Neural cell (in vitro differentiated cells): ENCODE results near the gene RNASEH2C. TPM values are rescaled to one million over a fixed set of nuclear protein-coding genes. Genes with fewer than 3 reads are reported as not detected.

Experiments used
- H2AFZ ChIP-seq: fragments of 200-600, 300-800 bp; sonication (generic), shearing (Covaris generic); 2 replicates; pipeline ENCODE4 v1.6.0; 2014; ENCODE audit warnings: low read depth, mild to moderate bottlenecking, antibody characterized with exemption, low read length, moderate library complexity
- H3F3A ChIP-seq: fragments of 200-600 bp; shearing (Covaris generic); 2 replicates; pipeline ENCODE4 v1.6.1; 2016; ENCODE audit warnings: mild to moderate bottlenecking, moderate library complexity, mixed read lengths, antibody characterized with exemption, low read length; ENCODE audit not compliant: insufficient read depth, poor library complexity, severe bottlenecking
- H3K27ac ChIP-seq: fragments of 200-600, 300-800 bp; sonication (generic), shearing (Covaris generic); 2 replicates; pipeline ENCODE4 v1.5.1; 2014; ENCODE audit warnings: mild to moderate bottlenecking, low read length, moderate library complexity
- H3K27me3 ChIP-seq: fragments of 300-800, 200-600 bp; sonication (generic), shearing (Covaris generic); 2 replicates; pipeline ENCODE4 v1.6.0; 2014; ENCODE audit warnings: mild to moderate bottlenecking, low read depth, low read length, moderate library complexity; ENCODE audit not compliant: insufficient read depth
- H3K36me3 ChIP-seq: fragments of 300-800, 200-600 bp; sonication (generic), shearing (Covaris generic); 2 replicates; pipeline ENCODE4 v1.5.1; 2014; ENCODE audit warnings: mild to moderate bottlenecking, antibody characterized with exemption, low read length, moderate library complexity; ENCODE audit not compliant: insufficient read depth
- H3K4me2 ChIP-seq: fragments of 300-800, 200-600 bp; sonication (generic), shearing (Covaris generic); 2 replicates; pipeline ENCODE4 v1.6.0; 2014; ENCODE audit warnings: mild to moderate bottlenecking, low read length
- H3K4me3 ChIP-seq: fragments of 300-800, 200-600 bp; sonication (generic), shearing (Covaris generic); 2 replicates; pipeline ENCODE4 v1.5.1; 2014; ENCODE audit warnings: mild to moderate bottlenecking, low read length, moderate library complexity
- H3K79me2 ChIP-seq: fragments of 200-600 bp; shearing (Covaris generic); replicated peaks from 2 replicates; pipeline ENCODE4 v1.6.0; 2014; ENCODE audit warnings: mild to moderate bottlenecking, low read length, moderate library complexity; ENCODE audit not compliant: insufficient read depth
- H3K9ac ChIP-seq: fragments of 300-800, 200-600 bp; sonication (generic), shearing (Covaris generic); 2 replicates; pipeline ENCODE4 v1.6.1; 2016; ENCODE audit warnings: mild to moderate bottlenecking, low read length, mixed read lengths
- H3K9me2 ChIP-seq: fragments of 200-600 bp; shearing (Covaris generic); 2 replicates; pipeline ENCODE4 v1.6.1; 2016; ENCODE audit warnings: mild to moderate bottlenecking, low read length, mixed read lengths; ENCODE audit not compliant: insufficient read depth
- H3K9me3 ChIP-seq: fragments of 200-600, 300-800 bp; sonication (generic), shearing (Covaris generic); 2 replicates; pipeline ENCODE4 v1.6.1; 2016; ENCODE audit warnings: mild to moderate bottlenecking, mixed run types, low read length, moderate library complexity, mixed read lengths
- H4K20me1 ChIP-seq: fragments of 200-600 bp; shearing (Covaris generic); 2 replicates; pipeline ENCODE4 v1.6.1; 2016; ENCODE audit warnings: mild to moderate bottlenecking, mixed run types; ENCODE audit not compliant: insufficient read depth
- EP300 ChIP-seq: fragments of 450-650 bp; conservative IDR thresholded peaks from 2 replicates; pipeline ENCODE4 v1.6.1; 2014; ENCODE audit warnings: antibody characterized with exemption, mild to moderate bottlenecking, moderate library complexity; ENCODE audit not compliant: poor library complexity, severe bottlenecking
- EZH2 ChIP-seq: fragments of 200-600, 300-800 bp; shearing (Covaris generic), sonication (generic); IDR thresholded peaks from 2 replicates; pipeline ENCODE4 v1.6.1; 2014; ENCODE audit warnings: antibody characterized with exemption, low read length, borderline replicate concordance, mild to moderate bottlenecking; ENCODE audit not compliant: insufficient read depth, poor library complexity, severe bottlenecking
- MXI1 ChIP-seq: fragments of 450-650 bp; conservative IDR thresholded peaks from 2 replicates; pipeline ENCODE4 v1.6.1; 2014; ENCODE audit warnings: antibody characterized with exemption, mild to moderate bottlenecking; ENCODE audit not compliant: poor library complexity, severe bottlenecking
- POLR2AphosphoS5 ChIP-seq: IDR thresholded peaks from 2 replicates; pipeline ENCODE4 v1.6.1; 2012
- RAD21 ChIP-seq: fragments of 450-650 bp; conservative IDR thresholded peaks from 2 replicates; pipeline ENCODE4 v1.6.1; 2014; ENCODE audit warnings: antibody characterized with exemption, mild to moderate bottlenecking, moderate library complexity
- SMC3 ChIP-seq: fragments of 450-650 bp; conservative IDR thresholded peaks from 2 replicates; pipeline ENCODE4 v1.6.1; 2014; ENCODE audit warnings: antibody characterized with exemption, mild to moderate bottlenecking, moderate library complexity; ENCODE audit not compliant: poor library complexity
- TAF1 ChIP-seq: IDR thresholded peaks from 2 replicates; pipeline ENCODE4 v1.6.1; 2012; ENCODE audit warnings: low read depth
- polyA plus RNA-seq: library from polyadenylated mRNA; depleted of rRNA; stranded (reverse); fragments of >200 nt; gene quantifications from 2 replicates; pipeline ENCODE4 v1.2.3, GENCODE V29; 2014
- TF ChIP-seq, protein P1 (sequence below): IDR thresholded peaks from 2 replicates; pipeline ENCODE4 v1.6.1; 2012; ENCODE audit warnings: borderline replicate concordance
- TF ChIP-seq, protein P2 (sequence below): fragments of 450-650 bp; IDR thresholded peaks from 2 replicates; pipeline ENCODE4 v1.5.1; 2014; ENCODE audit warnings: antibody characterized with exemption, mild to moderate bottlenecking, moderate library complexity; ENCODE audit not compliant: poor library complexity, severe bottlenecking

Gene RNASEH2C
- polyA plus RNA-seq, 1 donor from 2014 or later, result 38.4 TPM

DNA sequence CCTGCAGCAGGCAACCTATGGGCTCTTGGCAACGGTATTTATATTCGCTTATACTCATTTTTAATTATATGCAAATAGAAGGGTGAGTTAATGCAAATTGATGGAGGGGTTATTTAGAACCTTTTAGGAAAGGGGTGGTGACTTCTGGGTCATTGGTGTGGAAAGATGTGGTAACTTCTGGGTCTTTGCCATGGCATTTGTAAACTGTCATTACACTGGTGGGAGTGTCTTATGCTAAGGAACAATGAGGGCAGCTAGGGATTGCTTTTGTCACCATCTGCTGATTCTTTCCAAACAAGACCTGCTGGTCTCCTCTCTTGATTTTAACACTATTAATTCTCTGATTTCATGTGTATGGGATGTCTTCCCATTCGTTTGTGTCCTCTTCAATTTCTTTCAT, 20.2 kb downstream of the RNASEH2C start:
- no peaks in the 10 kb centered on the region for H4K20me1 ChIP-seq
- no peak overlapping the region for H3K4me2 ChIP-seq
- TF ChIP-seq MXI1 (no peak), EP300 (no peak), EZH2 (no peak), TAF1 (no peak)
- no peaks in the 10 kb centered on the region for H3K9me3 ChIP-seq
- no peaks in the 10 kb centered on the region for H3F3A ChIP-seq
- no peak overlapping the region for H3K4me3 ChIP-seq
- no peak overlapping the region for H3K9ac ChIP-seq
- no peaks in the 10 kb centered on the region for H3K79me2 ChIP-seq
- no peak overlapping the region for H3K27ac ChIP-seq
- H2AFZ ChIP-seq, result no peak overlapping the region
- no peaks in the 10 kb centered on the region for H3K27me3 ChIP-seq
- H3K9me2 ChIP-seq, result no peaks in the 10 kb centered on the region
- H3K36me3 ChIP-seq, result no peaks in the 10 kb centered on the region

DNA sequence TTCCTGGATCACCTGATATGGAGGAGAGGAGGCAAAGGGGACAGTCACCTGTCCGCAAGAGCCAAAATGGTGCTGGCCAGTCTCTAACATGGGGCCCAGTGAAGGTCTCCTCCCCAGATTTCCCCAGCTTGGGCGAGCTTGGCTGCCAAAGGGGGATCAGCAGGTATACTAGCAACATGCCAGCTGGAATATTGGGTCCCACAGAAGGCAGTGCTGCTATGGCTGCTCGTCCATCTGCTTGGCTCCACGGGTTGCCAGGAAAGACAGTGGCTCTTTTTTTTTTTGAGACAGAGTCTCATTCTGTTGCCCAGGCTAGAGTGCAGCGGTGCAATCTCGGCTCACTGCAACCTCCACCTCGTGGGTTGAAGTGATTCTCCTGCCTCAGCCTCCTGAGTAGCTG, 21.3 kb downstream of the RNASEH2C start:
- Histone ChIP-seq H3K36me3 (no peaks in the 10 kb centered on the region), H3K79me2 (no peaks in the 10 kb centered on the region), H3K9me3 (no peaks in the 10 kb centered on the region), H3K4me2 (no peak overlapping the region), H3K9ac (no peak overlapping the region), H3K27me3 (no peaks in the 10 kb centered on the region), H4K20me1 (no peaks in the 10 kb centered on the region), H3K9me2 (no peaks in the 10 kb centered on the region), H3K27ac (no peak overlapping the region), H2AFZ (no peak overlapping the region), H3K4me3 (no peak overlapping the region), H3F3A (no peaks in the 10 kb centered on the region)
- TF ChIP-seq EZH2 (no peak), RAD21 (no peak), EP300 (no peak), MXI1 (no peak), SMC3 (no peak), POLR2AphosphoS5 (no peak), TAF1 (no peak)
- TF ChIP-seq, protein P1, sequence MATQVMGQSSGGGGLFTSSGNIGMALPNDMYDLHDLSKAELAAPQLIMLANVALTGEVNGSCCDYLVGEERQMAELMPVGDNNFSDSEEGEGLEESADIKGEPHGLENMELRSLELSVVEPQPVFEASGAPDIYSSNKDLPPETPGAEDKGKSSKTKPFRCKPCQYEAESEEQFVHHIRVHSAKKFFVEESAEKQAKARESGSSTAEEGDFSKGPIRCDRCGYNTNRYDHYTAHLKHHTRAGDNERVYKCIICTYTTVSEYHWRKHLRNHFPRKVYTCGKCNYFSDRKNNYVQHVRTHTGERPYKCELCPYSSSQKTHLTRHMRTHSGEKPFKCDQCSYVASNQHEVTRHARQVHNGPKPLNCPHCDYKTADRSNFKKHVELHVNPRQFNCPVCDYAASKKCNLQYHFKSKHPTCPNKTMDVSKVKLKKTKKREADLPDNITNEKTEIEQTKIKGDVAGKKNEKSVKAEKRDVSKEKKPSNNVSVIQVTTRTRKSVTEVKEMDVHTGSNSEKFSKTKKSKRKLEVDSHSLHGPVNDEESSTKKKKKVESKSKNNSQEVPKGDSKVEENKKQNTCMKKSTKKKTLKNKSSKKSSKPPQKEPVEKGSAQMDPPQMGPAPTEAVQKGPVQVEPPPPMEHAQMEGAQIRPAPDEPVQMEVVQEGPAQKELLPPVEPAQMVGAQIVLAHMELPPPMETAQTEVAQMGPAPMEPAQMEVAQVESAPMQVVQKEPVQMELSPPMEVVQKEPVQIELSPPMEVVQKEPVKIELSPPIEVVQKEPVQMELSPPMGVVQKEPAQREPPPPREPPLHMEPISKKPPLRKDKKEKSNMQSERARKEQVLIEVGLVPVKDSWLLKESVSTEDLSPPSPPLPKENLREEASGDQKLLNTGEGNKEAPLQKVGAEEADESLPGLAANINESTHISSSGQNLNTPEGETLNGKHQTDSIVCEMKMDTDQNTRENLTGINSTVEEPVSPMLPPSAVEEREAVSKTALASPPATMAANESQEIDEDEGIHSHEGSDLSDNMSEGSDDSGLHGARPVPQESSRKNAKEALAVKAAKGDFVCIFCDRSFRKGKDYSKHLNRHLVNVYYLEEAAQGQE, result no peak
- TF ChIP-seq, protein P2, sequence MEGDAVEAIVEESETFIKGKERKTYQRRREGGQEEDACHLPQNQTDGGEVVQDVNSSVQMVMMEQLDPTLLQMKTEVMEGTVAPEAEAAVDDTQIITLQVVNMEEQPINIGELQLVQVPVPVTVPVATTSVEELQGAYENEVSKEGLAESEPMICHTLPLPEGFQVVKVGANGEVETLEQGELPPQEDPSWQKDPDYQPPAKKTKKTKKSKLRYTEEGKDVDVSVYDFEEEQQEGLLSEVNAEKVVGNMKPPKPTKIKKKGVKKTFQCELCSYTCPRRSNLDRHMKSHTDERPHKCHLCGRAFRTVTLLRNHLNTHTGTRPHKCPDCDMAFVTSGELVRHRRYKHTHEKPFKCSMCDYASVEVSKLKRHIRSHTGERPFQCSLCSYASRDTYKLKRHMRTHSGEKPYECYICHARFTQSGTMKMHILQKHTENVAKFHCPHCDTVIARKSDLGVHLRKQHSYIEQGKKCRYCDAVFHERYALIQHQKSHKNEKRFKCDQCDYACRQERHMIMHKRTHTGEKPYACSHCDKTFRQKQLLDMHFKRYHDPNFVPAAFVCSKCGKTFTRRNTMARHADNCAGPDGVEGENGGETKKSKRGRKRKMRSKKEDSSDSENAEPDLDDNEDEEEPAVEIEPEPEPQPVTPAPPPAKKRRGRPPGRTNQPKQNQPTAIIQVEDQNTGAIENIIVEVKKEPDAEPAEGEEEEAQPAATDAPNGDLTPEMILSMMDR, result no peak
